ENCODE measurements around the gene KRTAP1-5.
"Not testable (repeated sequence)": the region's sequence is repeated elsewhere in the genome, so short reads cannot be mapped to it uniquely, and the experiment has no call there.

Gene KRTAP1-5

GRCh38 chr17:41046735-41047465, 19.9 kb upstream of the KRTAP1-5 start, which contains the start of gene KRTAP2-1:
Gene KRTAP2-1 (minus strand): TSS chr17:41047316. CDS start chr17:41047267, 49 bp downstream.
- DNase-seq: not testable (repeated sequence)

- no peak for DNase-seq
Observed at GRCh38 chr17:41042953-41043352, 15.9 kb upstream of the KRTAP1-5 start.

DNA sequence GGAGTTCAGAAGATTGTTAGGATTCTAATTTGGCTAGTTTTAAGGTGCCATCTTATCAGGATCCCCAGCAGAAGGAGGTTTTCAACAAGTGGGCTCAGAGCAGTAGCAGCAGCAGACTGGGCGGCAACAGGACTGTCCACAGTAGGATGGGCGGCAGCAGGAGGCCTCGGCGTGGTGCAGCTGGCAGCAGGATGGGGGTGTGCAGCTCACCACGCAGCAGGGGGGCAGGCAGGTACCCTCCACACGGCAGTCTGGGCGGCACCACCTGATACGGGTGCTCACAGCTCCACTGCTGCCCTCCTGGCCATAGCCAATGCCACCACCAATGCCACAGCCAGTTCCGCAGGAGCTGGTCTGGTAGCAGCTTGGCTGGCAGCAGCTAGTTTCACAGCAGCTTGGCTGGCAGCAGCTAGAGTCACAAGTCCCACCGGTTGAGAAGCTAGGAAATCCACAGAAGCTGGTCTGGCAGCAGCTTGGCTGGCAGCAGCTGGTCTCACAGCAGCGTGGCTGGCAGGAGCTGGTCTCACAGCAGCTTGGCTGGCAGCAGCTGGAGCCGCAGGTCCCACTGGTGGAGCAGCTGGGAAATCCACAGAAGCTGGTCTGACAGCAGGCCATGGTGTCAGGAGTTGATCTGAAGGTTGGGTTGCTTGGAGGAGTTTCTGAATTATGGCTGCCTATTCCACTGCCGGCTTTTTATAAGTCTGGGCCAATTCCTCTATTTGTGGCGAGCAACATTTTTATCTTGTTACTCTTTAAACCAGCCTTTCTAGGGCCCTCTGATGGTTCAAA, 14.0 kb upstream of the KRTAP1-5 start, which contains the start of gene KRTAP1-1:
TSS of gene KRTAP1-1 (minus strand) at position 668 of the 789 bp plus-strand sequence. CDS start at position 615, 53 bp downstream.
- not testable (repeated sequence) for DNase-seq

GRCh38 chr17:41037853-41038350, 10.9 kb upstream of the KRTAP1-5 start:
- DNase-seq: no peak

DNA sequence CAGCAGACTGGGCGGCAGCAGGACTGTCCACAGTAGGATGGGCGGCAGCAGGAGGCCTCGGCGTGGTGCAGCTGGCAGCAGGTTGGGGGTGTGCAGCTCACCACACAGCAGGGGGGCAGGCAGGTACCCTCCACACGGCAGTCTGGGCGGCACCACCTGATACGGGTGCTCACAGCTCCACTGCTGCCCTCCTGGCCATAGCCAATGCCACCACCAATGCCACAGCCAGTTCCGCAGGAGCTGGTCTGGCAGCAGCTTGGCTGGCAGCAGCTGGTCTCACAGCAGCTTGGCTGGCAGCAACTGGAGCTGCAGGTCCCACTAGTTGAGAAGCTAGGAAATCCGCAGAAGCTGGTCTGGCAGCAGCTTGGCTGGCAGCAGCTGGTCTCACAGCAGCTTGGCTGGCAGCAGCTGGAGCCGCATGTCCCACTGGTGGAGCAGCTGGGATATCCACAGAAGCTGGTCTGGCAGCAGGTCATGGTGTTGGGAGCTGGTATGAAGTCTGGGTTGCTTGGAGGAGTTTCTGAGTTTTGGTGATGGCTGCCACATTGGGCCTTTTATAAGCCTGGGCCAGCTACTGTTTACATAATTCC, 7.4 kb upstream of the KRTAP1-5 start, which contains the start of gene KRTAP1-3:
TSS of gene KRTAP1-3 (minus strand) at position 529 of the 590 bp plus-strand sequence. CDS start at position 476, 53 bp downstream.
- not testable (repeated sequence) for DNase-seq

DNA sequence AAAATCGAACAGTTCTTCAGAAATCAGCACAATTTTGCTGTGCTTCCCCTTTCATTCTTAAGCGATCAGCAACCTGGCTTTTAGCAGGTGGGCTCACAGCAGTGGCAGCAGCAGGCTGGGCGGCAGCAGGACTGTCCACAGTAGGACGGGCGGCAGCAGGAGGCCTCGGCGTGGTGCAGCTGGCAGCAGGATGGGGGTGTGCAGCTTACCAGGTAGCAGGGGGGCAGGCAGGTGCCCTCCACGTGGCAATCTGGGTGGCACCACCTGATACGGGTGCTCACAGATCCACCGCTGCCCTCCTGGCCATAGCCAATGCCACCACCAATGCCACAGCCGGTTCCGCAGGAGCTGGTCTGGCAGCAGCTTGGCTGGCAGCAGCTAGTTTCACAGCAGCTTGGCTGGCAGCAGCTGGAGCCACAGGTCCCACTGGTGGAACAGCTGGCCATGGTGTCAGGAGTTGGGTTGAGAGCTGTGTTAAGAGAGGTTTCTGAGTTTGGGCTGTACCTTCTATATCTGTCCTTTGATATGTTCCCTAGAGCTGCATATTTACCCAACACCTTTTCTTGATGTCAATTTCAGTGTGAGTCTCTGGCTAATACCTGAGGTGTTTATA, 2.7 kb upstream of the KRTAP1-5 start, which contains the start of gene KRTAP1-4:
TSS of gene KRTAP1-4 (minus strand) at position 563 of the 613 bp plus-strand sequence. CDS start at position 446, 117 bp downstream.
- DNase-seq: peak; percentile 51

GRCh38 chr17:41024697-41025096, 2.3 kb downstream of the KRTAP1-5 start:
- DNase-seq: no peak

- DNase-seq: no peak
Observed at GRCh38 chr17:41020336-41020735, 6.7 kb downstream of the KRTAP1-5 start.

- no peak for DNase-seq
Observed at GRCh38 chr17:41019415-41019814, 7.6 kb downstream of the KRTAP1-5 start.

GRCh38 chr17:41018541-41018940, 8.5 kb downstream of the KRTAP1-5 start:
- no peak for DNase-seq

DNA sequence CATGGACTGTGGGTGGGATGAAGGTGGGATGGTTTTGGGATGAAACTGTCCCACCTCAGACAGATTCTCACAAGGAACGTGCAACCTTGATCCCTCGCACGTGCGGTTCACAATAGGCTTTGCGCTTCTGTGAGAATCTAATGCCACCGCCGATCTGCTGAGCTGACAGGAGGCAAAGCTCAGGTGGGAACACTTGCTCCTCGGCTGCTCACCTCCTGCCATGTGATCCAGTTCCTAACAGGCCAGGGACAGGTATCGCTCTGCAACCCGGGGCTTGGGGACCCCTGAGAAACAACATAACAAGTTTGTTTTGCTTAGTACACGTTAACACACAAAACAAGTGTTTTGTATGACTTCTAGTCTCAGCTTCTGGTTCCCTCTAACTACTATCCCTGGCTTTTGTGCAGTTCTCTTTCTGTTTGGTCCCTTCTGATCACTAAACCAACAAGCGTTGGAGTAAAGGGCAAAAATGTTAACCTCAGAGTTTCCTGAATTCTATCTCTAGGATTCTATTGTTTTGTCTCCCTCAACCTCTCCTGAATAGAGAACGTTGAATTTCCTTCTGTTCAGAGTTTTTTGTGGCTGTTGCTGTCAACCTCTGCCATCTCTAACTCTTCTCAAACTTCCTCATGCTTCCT, 10.3 kb downstream of the KRTAP1-5 start:
- DNase-seq: no peak

- no peak for DNase-seq
Observed at GRCh38 chr17:41015454-41015853, 11.6 kb downstream of the KRTAP1-5 start.

- no peak for DNase-seq
Observed at GRCh38 chr17:41013606-41014005, 13.4 kb downstream of the KRTAP1-5 start.

DNA sequence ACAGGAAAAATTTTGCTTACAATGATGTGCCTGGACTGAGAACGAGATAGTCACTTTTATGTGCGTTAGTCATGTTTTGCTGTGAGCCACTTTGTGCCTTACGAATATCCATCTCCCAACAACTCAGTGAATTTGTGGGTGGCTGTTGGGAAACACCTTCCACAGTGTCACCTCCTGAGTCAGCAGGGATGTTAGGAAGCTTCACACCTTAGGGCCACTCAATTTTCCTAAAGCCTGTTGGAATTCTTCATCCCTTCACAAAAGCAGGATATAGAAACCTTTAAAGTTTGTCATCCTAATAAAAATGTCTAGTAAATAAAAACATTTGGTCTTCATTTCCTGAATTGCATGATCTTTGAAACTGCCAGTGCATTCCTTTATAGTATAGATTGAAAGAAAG, 13.8 kb downstream of the KRTAP1-5 start:
- no peak for DNase-seq

GRCh38 chr17:41012326-41013120, 14.5 kb downstream of the KRTAP1-5 start:
- no peak for DNase-seq

DNA sequence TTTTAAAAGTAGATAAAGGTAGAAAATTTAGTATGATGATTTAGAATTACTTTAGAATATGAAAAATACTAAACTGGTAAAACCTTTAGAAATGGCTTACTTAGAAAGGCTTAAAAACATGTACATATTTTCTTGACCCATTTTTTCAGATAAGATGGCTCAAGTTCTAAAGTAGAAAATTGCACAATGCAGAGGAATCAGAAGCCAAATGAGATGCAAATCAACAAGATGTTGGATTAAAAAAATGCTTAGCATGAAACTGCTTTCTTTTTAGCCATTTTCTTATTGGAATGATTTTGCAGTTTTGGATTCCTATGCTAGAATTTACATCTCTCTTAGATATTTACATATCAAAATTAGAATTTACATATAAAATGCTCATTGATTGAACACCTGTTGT, 16.6 kb downstream of the KRTAP1-5 start:
- DNase-seq: no peak

DNA sequence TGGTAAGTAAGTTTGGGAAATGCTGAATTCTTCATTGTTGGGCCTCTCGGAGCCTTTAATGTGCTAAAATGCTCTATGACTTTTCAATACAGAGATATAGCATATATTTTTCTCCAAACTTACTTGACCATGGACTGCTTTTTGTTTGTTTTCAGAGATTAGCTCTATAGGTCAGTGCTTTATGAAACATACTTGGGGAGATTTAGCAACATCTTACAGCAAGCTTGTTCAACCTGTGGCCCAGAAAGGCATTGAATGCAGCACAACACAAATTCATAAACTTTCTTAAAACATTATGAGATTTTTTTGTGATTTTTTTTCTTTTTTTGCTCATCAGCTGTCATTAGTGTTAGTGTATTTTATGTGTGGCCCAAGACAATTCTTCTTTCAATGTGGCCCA, 17.1 kb downstream of the KRTAP1-5 start:
- no peak for DNase-seq

DNA sequence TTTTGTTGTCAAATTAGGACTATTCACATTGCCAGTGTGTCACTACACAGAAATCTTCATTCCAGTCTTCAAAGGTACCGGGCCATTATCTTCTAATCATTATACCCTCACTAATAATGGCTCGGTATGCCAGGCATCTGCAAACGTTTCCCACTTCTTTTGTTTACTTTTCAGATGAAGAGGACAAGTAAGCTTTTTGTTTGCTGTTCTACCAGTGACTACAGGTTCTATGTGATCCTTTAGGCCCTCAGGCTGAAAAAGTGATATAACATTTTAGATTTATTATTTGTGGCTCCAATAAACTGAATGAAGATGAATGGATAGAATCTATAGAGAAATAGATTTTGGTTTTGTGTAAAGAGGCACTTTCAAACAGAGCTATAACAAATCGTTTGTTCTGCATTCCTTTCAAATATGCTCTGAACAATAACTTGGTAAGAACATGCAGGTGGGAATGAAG, 17.7 kb downstream of the KRTAP1-5 start:
- peak; percentile 84 for DNase-seq

- peak; percentile 73 for DNase-seq
Observed at GRCh38 chr17:41008811-41009210, 18.2 kb downstream of the KRTAP1-5 start, which contains the start of gene KRTAP3-1. Gene KRTAP3-1 (minus strand): TSS chr17:41009128. CDS start chr17:41009074, 54 bp downstream.

DNA sequence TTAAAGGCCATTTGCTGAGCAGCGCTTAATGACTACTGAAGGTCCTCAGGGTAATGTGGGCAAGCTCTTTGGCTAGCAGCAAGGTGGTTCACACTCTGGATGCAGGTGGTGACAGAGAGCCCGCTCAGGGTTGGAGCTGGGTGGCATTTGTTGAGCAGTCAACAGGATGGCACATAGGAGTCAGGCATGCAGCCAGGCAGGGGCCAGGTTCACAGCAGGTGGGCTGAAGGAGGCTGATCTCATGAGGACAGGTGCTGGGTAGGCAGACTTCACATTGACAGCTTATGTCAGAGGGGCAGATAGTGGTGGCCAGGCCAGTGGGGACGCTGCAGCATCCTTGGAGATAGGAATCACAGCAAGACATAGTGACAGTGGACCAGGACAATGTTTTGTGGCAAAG, 22.6 kb downstream of the KRTAP1-5 start:
- no peak for DNase-seq

DNA sequence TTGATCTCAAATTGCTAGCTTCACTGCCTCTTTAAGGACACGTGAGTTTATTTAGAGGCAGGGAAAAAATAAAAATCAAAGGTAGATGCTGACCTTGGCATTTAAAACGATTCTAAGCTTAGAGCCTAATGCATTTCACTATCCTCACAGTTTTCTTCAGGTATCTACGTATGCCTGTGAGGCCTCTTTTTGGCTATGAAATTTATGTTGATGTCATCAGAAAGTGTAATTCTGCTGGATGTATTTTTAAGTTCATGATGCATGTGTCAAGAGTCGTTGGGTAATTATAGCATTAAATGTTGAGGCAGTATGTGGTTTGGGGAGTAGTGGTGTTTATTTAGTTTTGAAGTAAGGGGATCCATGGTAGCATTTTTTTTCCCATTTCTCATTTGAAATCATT, 23.1 kb downstream of the KRTAP1-5 start:
- DNase-seq: no peak
